HEK293T (cell line): ENCODE data around the gene AGTPBP1.
A peak's percentile ranks its signal among the peaks of the same experiment; 100 is the strongest.

Experiments used
- BHLHE40 ChIP-seq: fragments of 450-650 bp; IDR thresholded peaks from 2 replicates; pipeline ENCODE4 v1.6.1; 2016; ENCODE audit warnings: mild to moderate bottlenecking, moderate library complexity, borderline replicate concordance
- FOXA1 ChIP-seq: fragments of 450-650 bp; IDR thresholded peaks from 2 replicates; pipeline ENCODE4 v1.6.1; 2016; ENCODE audit warnings: mild to moderate bottlenecking
- FOXK2 ChIP-seq: fragments of 450-650 bp; IDR thresholded peaks from 2 replicates; pipeline ENCODE4 v1.6.1; 2016; ENCODE audit warnings: mild to moderate bottlenecking
- FOXM1 ChIP-seq: fragments of 450-650 bp; IDR thresholded peaks from 2 replicates; pipeline ENCODE4 v1.6.1; 2017; ENCODE audit warnings: mild to moderate bottlenecking, borderline replicate concordance
- PKNOX1 ChIP-seq: fragments of 450-650 bp; IDR thresholded peaks from 2 replicates; pipeline ENCODE4 v1.6.1; 2016
- SP1 ChIP-seq: fragments of 450-650 bp; IDR thresholded peaks from 2 replicates; pipeline ENCODE4 v1.6.1; 2017

DNA sequence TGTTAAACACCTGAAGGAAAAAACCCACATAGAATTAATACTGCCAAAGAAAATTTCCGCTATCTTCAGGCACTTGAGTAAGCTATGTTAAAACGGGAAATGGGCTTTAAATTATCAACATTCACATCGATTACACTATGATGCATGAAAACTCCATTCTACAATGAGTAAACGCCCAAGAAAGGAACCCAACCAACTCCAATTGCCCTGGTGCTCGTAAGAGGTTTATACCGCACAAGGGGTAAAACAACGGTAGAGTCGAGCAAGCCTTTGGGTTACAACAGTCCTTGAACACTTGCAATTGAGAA, 1.0 kb downstream of the AGTPBP1 start:
- TF ChIP-seq FOXA1 (no peak), FOXK2 (no peak), PKNOX1 (no peak), SP1 (no peak), FOXM1 (peak; percentile 44; the same call in 1 of the 2 replicates), BHLHE40 (no peak)
